Duodenal mucosa (tissue), 2 donors: ENCODE measurements around the gene TMEM63A.
A peak's percentile ranks its signal among the peaks of the same experiment; 100 is the strongest.

Source experiments
- H3K27ac ChIP-seq: one replicate; pipeline ENCODE4 v1.7.0; 2013; ENCODE audit warnings: low read depth, low read length
- H3K27me3 ChIP-seq, 2 donors: one replicate each; pipeline ENCODE4 v1.7.0; 2013; ENCODE audit warnings: low read length in 2 of 2, control low read depth in 1 of 2; ENCODE audit not compliant: insufficient read depth in 2 of 2, control insufficient read depth in 1 of 2
- H3K36me3 ChIP-seq, 2 donors: one replicate each; pipeline ENCODE4 v1.7.0; 2013; ENCODE audit warnings: low read length in 2 of 2, control low read depth in 1 of 2; ENCODE audit not compliant: insufficient read depth in 2 of 2, control insufficient read depth in 1 of 2
- H3K4me1 ChIP-seq, 2 donors: one replicate each; pipeline ENCODE4 v1.7.0; 2013; ENCODE audit warnings: low read length in 2 of 2, control low read depth in 1 of 2; ENCODE audit not compliant: insufficient read depth in 2 of 2, control insufficient read depth in 1 of 2
- H3K4me3 ChIP-seq, 2 donors: one replicate each; pipeline ENCODE4 v1.7.0; 2013; ENCODE audit warnings: low read length in 2 of 2, low read depth in 1 of 2
- H3K9ac ChIP-seq, 2 donors: one replicate each; pipeline ENCODE4 v1.7.0; 2013; ENCODE audit warnings: low read length in 2 of 2, low read depth in 1 of 2
- H3K9me3 ChIP-seq, 2 donors: one replicate each; pipeline ENCODE4 v1.7.0; 2013; ENCODE audit warnings: low read length in 2 of 2, control low read depth in 1 of 2; ENCODE audit not compliant: control insufficient read depth in 1 of 2

The TMEM63A gene

DNA sequence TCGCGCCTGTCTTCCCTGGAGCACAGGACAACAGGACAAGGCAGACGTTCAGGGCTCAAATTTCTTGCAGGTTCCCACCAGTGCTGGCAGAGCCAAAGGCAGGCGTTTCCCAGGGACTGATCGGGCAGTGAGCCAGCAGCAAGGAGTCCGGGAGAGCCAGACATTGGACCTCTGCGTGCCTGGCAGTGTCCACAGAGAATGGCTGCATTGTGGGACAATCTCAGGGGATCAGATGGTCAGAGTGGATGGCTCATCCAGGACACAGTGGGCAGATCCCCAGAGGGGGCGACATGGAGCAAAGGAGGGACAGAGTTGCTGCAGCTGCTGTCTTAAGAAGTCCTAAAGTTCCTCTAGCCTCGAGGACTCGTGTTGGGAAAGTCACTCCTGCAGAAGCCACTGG lies 4.6 kb downstream of the TMEM63A start:
- no peak overlapping the region for H3K27ac ChIP-seq
- peaks cover 55 to 65% of the 10 kb centered on the region in 2 donors for H3K4me1 ChIP-seq
- no peaks in the 10 kb centered on the region for H3K9me3 ChIP-seq
- H3K36me3 ChIP-seq = peaks cover 5 to 35% of the 10 kb centered on the region in 2 donors
- H3K27me3 ChIP-seq = no peaks in the 10 kb centered on the region
- peak overlapping the region in 1 of 2 donors; percentile 27 for H3K4me3 ChIP-seq
- H3K9ac ChIP-seq = peak overlapping the region; percentile 12 to 15

DNA sequence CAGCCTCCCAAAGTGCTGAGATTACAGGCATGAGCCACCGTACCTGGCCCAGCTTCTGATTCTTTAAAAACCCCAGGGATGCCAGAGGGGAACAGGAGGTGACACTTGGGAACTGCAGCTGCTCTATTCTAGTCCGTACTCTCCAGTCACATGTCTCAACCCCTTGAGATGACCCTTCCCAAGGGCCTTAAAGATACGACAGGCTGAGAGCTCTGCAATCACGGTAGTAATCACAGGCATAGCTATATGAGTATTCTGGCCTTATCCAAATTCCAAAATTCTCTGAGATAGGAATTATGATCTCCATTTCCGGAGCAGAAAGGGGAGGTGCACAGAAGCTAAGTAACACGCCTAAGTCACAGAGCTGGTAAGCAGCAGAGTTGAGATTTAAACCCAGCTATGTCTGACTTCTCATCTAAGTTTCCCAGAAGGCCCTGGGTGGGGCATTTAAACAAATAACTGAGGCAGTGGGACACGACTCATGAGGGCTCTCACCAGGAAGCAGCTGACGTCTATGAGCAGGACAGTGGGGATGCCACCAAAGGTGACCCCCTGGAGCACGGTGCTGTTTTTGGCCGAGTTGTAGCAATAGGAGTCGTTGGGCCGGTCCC lies 5.2 kb downstream of the TMEM63A start:
- peaks cover 5 to 40% of the 10 kb centered on the region in 2 donors for H3K36me3 ChIP-seq
- peak overlapping the region; percentile 2 to 15 for H3K9ac ChIP-seq
- peaks cover 55 to 65% of the 10 kb centered on the region in 2 donors for H3K4me1 ChIP-seq
- no peaks in the 10 kb centered on the region for H3K27me3 ChIP-seq
- peak overlapping the region in 1 of 2 donors; percentile 27 for H3K4me3 ChIP-seq
- H3K27ac ChIP-seq = no peak overlapping the region
- H3K9me3 ChIP-seq = no peaks in the 10 kb centered on the region

DNA sequence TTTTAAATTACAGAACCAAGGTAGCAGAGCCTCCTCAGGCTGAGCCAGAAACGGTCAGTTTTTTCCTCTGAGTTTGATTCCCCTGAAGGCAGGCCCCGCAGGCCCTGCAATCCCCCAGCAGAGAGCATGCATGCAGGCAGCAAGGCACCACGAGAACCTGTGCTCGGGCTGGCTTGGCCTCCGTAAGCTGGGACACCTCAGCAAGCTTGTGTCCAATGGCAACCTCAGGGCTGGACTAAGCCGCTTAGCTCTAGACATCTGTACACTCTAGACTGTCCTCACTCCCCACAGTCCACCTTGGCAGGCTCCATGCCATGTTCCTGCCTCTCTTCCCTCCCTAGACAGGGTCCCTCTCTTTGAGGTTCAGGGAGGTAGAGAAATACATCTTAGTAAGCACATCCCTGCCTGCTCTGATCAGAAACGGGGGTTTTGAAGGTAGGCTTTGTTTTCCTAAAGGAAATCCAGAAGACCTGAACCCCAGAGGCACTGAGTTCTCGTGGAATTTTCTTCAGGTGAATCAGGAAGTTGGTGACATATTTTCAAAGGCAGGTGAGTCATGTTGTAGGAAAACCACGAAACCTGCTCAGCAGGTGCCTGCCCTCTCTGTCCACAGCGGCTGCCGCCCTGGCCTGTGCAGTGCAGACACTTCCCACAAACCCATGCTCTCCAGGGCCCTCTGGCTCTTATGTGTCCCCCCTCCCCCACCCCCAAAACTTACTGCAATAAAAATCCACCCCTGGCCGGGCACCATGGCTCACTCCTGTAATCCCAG lies 7.0 kb downstream of the TMEM63A start:
- Histone ChIP-seq H3K27me3 (no peaks in the 10 kb centered on the region), H3K9me3 (no peaks in the 10 kb centered on the region), H3K4me1 (peaks cover 42 to 52% of the 10 kb centered on the region in 2 donors), H3K9ac (peak overlapping the region; percentile 18 to 54), H3K27ac (peak overlapping the region; percentile 24), H3K4me3 (peak overlapping the region in 1 of 2 donors; percentile 1), H3K36me3 (peaks cover 21 to 57% of the 10 kb centered on the region in 2 donors)

DNA sequence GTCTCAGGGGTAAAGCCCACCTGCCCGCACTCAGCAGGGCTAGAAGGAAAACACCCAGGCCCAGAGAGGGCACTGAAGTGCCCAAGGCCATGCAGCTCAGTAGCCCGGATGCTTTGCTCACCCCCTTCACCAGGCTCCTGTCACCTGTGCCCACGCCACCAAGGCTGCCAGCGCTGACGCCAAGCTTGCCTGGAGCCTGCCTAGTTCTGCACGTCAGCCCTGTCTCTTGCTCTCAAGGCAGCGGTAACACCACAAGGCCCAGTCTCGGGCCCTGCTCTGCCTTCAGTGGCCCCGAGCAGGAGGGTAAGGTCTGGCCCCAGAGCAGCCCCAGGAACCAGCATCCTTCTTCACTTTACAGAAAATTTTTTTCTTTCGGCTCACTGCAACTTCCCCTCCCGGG lies 7.7 kb downstream of the TMEM63A start:
- no peak overlapping the region for H3K27ac ChIP-seq
- peaks cover 26 to 60% of the 10 kb centered on the region in 2 donors for H3K36me3 ChIP-seq
- H3K9me3 ChIP-seq = no peaks in the 10 kb centered on the region
- no peak overlapping the region for H3K9ac ChIP-seq
- H3K27me3 ChIP-seq = no peaks in the 10 kb centered on the region
- H3K4me1 ChIP-seq = peaks cover 34 to 44% of the 10 kb centered on the region in 2 donors
- H3K4me3 ChIP-seq = no peak overlapping the region

DNA sequence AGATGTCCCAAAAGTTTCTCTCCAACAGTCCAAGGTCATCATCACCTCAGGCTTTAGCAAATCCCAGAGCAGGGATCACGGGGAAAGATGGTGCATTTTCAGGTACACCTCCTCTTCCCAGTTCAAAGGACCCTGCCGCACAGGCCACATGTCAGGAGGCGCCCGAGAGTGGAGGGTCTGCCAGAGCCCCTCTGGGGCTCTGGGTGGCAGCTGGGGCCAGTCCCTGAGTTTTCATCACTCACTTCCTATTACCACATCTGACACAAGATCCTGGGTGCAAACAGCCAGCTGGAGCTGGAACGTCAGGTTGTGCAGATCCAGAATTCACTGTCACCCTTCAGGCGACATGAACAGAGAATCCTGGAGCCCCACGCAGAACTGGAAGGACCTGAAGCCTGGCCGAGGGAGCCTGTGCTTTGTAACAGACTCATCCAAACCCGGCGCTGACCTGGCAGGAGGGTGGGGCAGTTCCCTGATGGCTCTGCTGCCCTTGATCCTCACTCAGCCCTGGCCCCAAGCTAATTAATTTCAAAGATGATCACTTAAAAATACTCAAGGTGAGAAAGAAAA lies 8.8 kb downstream of the TMEM63A start:
- Histone ChIP-seq H3K36me3 (peaks cover 25 to 64% of the 10 kb centered on the region in 2 donors), H3K4me1 (peaks cover 23 to 33% of the 10 kb centered on the region in 2 donors), H3K9me3 (no peaks in the 10 kb centered on the region), H3K9ac (no peak overlapping the region), H3K27ac (no peak overlapping the region), H3K4me3 (no peak overlapping the region), H3K27me3 (no peaks in the 10 kb centered on the region)

DNA sequence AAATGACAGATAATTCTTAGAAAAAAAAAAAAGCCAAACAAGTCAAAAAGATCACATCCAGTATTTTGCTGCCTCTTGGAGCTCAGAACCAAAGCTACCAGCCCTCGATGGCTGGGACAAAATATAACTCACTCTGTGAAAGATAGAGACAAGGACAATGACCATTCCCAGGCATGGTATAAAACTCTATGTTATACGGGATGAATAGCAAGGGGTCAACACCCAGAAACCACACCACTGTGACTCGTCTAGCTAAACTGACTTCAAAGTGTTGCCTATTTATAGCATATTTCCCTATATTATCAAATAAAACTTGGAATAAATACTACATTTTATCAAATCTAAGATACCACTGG lies 10.1 kb downstream of the TMEM63A start:
- H3K4me1 ChIP-seq = peaks cover 10 to 20% of the 10 kb centered on the region in 2 donors
- no peaks in the 10 kb centered on the region for H3K27me3 ChIP-seq
- no peak overlapping the region for H3K4me3 ChIP-seq
- H3K36me3 ChIP-seq = peaks cover 35 to 72% of the 10 kb centered on the region in 2 donors
- no peaks in the 10 kb centered on the region for H3K9me3 ChIP-seq
- H3K9ac ChIP-seq = no peak overlapping the region
- H3K27ac ChIP-seq = no peak overlapping the region

DNA sequence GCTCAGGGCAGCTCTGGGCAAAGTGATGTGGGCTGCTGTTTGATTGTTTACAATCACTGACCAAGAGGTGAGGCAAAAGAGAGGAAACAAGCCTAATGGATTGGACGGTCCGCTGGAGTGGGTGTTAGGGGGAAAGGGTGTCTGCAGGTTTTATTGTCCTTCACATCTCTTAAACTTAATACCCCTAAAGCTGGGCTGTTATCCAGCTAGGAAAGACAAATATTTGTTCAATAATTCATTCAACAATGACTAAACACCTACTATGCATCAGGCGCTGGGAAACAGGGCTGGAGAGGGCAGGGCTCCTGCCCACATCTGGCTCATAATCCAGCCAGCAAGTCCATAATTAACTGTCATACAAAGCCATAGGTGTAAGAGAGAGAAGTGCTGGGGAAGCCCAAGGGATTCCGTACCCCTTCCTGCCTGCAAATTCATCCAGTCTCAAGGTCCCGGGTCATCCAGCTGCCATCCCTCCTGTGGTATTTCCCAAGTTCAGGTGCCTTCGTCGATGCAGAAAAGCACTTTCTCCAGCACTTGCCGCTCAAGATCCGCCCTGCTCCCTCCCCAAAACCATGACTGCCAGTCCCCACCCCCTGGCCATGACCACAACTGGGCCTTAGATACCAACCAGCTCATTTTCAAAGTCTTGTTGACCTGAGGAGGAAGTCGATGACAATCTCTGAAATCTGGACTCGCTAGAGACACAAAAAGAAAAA lies 10.7 kb downstream of the TMEM63A start:
- no peak overlapping the region for H3K4me3 ChIP-seq
- peaks cover 38 to 74% of the 10 kb centered on the region in 2 donors for H3K36me3 ChIP-seq
- no peaks in the 10 kb centered on the region for H3K9me3 ChIP-seq
- no peaks in the 10 kb centered on the region for H3K27me3 ChIP-seq
- H3K4me1 ChIP-seq = peaks cover 6 to 15% of the 10 kb centered on the region in 2 donors
- H3K27ac ChIP-seq = no peak overlapping the region
- H3K9ac ChIP-seq = no peak overlapping the region

DNA sequence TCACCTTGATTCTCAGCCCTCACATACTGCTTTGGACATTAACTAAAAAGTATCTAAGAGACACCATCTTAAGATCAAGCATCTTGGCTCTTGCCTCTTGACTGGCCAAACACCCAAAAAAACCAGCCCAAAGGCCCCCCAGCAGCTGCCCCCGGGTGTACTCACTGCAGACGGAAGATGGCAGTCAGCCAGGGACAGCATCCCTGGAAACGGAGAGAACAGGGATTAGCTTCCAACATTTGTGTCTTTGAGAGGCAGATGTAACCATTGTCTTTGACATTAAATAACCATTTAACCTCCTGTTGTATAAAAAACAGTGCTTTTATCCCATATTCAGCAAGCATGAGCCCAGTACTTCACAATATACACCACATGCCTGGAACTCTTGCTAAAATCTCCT lies 11.3 kb downstream of the TMEM63A start:
- Histone ChIP-seq H3K9me3 (no peaks in the 10 kb centered on the region), H3K27ac (no peak overlapping the region), H3K4me1 (peaks cover under 1 to 9% of the 10 kb centered on the region in 2 donors), H3K36me3 (peaks cover 40 to 80% of the 10 kb centered on the region in 2 donors), H3K4me3 (no peak overlapping the region), H3K27me3 (no peaks in the 10 kb centered on the region), H3K9ac (no peak overlapping the region)

DNA sequence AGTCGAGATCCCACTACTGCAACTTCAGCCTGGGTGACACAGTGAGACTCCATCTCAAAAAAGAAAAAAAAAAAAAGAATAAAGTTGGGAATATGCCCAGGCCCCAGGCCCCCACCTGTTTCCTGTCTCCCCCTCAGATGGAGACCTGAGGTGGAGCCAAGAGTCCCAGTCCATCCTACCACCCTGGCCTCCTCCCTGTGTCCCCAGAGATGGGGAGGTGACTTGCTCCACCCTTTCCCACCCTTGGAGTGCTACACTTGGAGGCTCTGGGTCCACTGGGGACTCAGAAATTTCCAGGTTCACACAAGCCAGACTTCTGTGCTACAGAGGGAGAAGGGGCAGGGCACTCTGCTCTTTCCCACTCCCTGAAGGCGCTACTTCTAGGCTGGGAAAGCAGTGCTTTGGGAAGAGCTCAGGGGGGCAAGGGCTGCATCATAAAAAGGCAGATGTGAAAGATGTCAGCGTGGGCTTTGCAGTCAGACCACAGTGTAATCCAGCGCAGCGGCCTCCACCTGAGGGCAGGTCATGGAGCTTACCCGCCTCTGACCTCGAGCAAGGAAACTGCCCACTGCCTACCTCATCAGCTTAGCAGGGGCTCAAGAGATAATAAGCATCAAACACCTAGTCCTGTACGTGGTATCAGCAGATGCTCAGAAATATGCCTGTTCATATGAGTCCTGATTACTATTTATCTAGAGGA lies 13.4 kb downstream of the TMEM63A start:
- H3K4me1 ChIP-seq = peaks cover 0 to 9% of the 10 kb centered on the region in 2 donors
- H3K9me3 ChIP-seq = no peaks in the 10 kb centered on the region
- no peak overlapping the region for H3K27ac ChIP-seq
- no peak overlapping the region for H3K4me3 ChIP-seq
- H3K36me3 ChIP-seq = peaks cover 53 to 85% of the 10 kb centered on the region in 2 donors
- H3K9ac ChIP-seq = no peak overlapping the region
- no peaks in the 10 kb centered on the region for H3K27me3 ChIP-seq
